Hematopoietic multipotent progenitor cell treated with erythropoietin and hydrocortisone succinate and interleukin-3 and kit ligand, for 8 days (in vitro differentiated cells): ENCODE data around the gene CAMK2B.

ENCODE experiments used
- DNase-seq: peaks from one replicate; pipeline ENCODE4 v3.0.0-alpha.2; 2015

CAMK2B gene

GRCh38 chr7:44307905-44308595, 17.3 kb downstream of the CAMK2B start:
- no peak for DNase-seq

- DNase-seq = peak; percentile 31
These were observed 18.0 kb downstream of the CAMK2B start for GRCh38 chr7:44307301-44307900.

GRCh38 chr7:44306606-44307005, 18.8 kb downstream of the CAMK2B start:
- DNase-seq = no peak

GRCh38 chr7:44305564-44306507, 19.6 kb downstream of the CAMK2B start:
- no peak for DNase-seq

GRCh38 chr7:44294325-44295069, 30.9 kb downstream of the CAMK2B start:
- DNase-seq = no peak

- no peak for DNase-seq
These were observed 31.7 kb downstream of the CAMK2B start for GRCh38 chr7:44293561-44294324.

GRCh38 chr7:44292876-44293560, 32.4 kb downstream of the CAMK2B start:
- no peak for DNase-seq

- DNase-seq = no peak
These were observed 33.0 kb downstream of the CAMK2B start for GRCh38 chr7:44292420-44292817.

- no peak for DNase-seq
These were observed 33.5 kb downstream of the CAMK2B start for GRCh38 chr7:44291733-44292419.

- peak; percentile 75 for DNase-seq
These were observed 34.2 kb downstream of the CAMK2B start for GRCh38 chr7:44291066-44291732.

- DNase-seq = no peak
These were observed 35.2 kb downstream of the CAMK2B start for GRCh38 chr7:44290252-44290620.

GRCh38 chr7:44289341-44290251, 35.8 kb downstream of the CAMK2B start:
- DNase-seq = no peak

GRCh38 chr7:44288811-44289340, 36.5 kb downstream of the CAMK2B start:
- no peak for DNase-seq

- DNase-seq = no peak
These were observed 37.1 kb downstream of the CAMK2B start for GRCh38 chr7:44288381-44288685.

GRCh38 chr7:44287488-44288380, 37.7 kb downstream of the CAMK2B start:
- DNase-seq = no peak

- DNase-seq = no peak
These were observed 38.5 kb downstream of the CAMK2B start for GRCh38 chr7:44286618-44287487.

GRCh38 chr7:44286182-44286617, 39.2 kb downstream of the CAMK2B start:
- DNase-seq = no peak
